Measurements from ENCODE around the gene RUNX2. TPM values are rescaled to one million over a fixed set of nuclear protein-coding genes. Genes with fewer than 3 reads are reported as not detected.
"Not testable (repeated sequence)": the region's sequence is repeated elsewhere in the genome, so short reads cannot be mapped to it uniquely, and the experiment has no call there.

Gene RUNX2
- total and polyA plus RNA-seq, 9 of the 15 experiments (the other 6 are each of a cell fraction or from before 2014, with no cell fraction given): 0.29 to 1.00 (median 0.43) TPM

DNA sequence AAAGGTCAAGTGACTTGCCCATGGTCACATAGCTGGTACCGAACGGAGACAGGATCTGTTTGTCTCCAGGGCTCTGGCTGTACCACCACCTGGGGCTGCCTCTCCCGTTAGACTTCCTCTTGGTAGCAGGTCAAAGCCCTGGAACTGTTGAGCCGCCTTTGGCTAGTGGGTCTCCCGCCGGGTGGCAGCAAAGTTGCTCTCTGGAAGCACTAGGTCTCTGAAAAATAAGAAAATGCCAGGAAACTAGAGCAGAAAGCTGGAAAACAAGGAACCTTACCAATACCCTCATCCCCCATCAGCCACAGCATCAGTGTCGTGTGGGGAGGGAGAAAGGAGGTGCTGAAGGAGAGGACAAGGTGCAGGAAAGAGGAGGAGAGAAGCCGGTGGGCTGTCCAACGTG, 340.6 kb downstream of the RUNX2 start (continued):
- TF ChIP-seq, protein P1, sequence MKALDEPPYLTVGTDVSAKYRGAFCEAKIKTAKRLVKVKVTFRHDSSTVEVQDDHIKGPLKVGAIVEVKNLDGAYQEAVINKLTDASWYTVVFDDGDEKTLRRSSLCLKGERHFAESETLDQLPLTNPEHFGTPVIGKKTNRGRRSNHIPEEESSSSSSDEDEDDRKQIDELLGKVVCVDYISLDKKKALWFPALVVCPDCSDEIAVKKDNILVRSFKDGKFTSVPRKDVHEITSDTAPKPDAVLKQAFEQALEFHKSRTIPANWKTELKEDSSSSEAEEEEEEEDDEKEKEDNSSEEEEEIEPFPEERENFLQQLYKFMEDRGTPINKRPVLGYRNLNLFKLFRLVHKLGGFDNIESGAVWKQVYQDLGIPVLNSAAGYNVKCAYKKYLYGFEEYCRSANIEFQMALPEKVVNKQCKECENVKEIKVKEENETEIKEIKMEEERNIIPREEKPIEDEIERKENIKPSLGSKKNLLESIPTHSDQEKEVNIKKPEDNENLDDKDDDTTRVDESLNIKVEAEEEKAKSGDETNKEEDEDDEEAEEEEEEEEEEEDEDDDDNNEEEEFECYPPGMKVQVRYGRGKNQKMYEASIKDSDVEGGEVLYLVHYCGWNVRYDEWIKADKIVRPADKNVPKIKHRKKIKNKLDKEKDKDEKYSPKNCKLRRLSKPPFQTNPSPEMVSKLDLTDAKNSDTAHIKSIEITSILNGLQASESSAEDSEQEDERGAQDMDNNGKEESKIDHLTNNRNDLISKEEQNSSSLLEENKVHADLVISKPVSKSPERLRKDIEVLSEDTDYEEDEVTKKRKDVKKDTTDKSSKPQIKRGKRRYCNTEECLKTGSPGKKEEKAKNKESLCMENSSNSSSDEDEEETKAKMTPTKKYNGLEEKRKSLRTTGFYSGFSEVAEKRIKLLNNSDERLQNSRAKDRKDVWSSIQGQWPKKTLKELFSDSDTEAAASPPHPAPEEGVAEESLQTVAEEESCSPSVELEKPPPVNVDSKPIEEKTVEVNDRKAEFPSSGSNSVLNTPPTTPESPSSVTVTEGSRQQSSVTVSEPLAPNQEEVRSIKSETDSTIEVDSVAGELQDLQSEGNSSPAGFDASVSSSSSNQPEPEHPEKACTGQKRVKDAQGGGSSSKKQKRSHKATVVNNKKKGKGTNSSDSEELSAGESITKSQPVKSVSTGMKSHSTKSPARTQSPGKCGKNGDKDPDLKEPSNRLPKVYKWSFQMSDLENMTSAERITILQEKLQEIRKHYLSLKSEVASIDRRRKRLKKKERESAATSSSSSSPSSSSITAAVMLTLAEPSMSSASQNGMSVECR (CRISPR knock-in tag; IDR thresholded peaks at IDR 0.05): no peak
- TF ChIP-seq ZNF696 (CRISPR knock-in tag; conservative IDR thresholded peaks at IDR 0.05): no peak

DNA sequence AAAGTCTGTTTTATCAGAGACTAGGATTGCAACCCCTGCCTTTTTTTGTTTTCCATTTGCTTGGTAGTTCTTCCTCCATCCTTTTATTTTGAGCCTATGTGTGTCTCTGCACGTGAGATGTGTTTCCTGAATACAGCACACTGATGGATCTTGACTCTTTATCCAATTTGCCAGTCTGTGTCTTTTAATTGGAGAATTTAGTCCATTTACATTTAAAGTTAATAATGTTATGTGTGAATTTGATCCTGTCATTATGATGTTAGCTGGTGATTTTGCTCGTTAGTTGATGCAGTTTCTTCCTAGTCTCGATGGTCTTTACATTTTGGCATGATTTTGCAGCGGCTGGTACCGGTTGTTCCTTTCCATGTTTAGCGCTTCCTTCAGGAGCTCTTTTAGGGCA, 345.0 kb downstream of the RUNX2 start:
- H4K20me1 ChIP-seq (replicated peaks; ENCODE audit: control insufficient read depth, insufficient read depth, low read length); H3K79me2 ChIP-seq (ENCODE audit: control insufficient read depth, insufficient read depth, low read length); H3K4me2 ChIP-seq (ENCODE audit: insufficient read depth, low read length); H3K9ac ChIP-seq (ENCODE audit: insufficient read depth in 1 of 2, low read depth in 2 of 2, low read length in 2 of 2); FAIRE-seq; H3K9me3 ChIP-seq (replicated peaks; ENCODE audit: control insufficient read depth, insufficient read depth, low read depth, low read length); ATAC-seq; H3K4me1 ChIP-seq (replicated peaks in 1 of 2; ENCODE audit: control insufficient read depth in 2 of 2, insufficient read depth in 2 of 2, low read length in 2 of 2); CTCF ChIA-PET (ENCODE audit: low intra/inter-chr PET ratio); POLR2A ChIA-PET; H3K36me3 ChIP-seq (ENCODE audit: control insufficient read depth, insufficient read depth, low read length); H2AFZ ChIP-seq (ENCODE audit: low read depth, low read length); in situ Hi-C loops (cut with MboI); intact Hi-C loops (cut with micrococcal nuclease); H3K27ac ChIP-seq (ENCODE audit: extremely low read depth, low read depth, low read length); DNase-seq (ENCODE audit: extremely low read depth in 1 of 4, low spot score in 3 of 4); H3K4me3 ChIP-seq; H3K9me1 ChIP-seq (ENCODE audit: control insufficient read depth, insufficient read depth, low read length); BruUV-seq (replicated peaks): not testable (repeated sequence)
- peaks cover 8 to 27% of the 10 kb centered on the region in 2 experiments; a peak in 4 of 5 replicates for H3K27me3 ChIP-seq (ENCODE audit: control insufficient read depth in 2 of 2, insufficient read depth in 2 of 2, low read length in 2 of 2)
- TF ChIP-seq ZNF354B (CRISPR knock-in tag; IDR thresholded peaks at IDR 0.05) (0 out of 2 replicates have a peak, but pooled peaks have one; percentile 17), ZNF507 (tag; conservative IDR thresholded peaks at IDR 0.05) (peak; percentile 92)
- WGBS (ENCODE audit: insufficient coverage, low coverage, missing lambda C conversion rate): 17% methylated on average over 2 of the region's 6 CpGs

DNA sequence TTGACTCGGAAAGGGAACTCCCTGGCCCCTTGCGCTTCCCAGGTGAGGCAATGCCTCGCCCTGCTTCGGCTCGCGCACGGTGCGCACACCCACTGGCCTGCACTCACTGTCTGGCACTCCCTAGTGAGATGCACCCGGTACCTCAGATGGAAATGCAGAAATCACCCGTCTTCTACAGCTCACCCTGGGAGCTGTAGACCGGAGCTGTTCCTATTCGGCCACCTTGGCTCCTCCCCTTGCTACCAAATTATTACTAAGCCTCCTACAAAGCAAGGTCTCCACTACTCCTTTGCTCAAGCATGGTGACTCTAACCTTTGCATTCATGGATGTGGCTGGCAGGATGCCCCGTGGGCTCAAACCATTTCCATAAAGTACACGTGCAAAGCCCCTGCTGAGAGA, 347.0 kb downstream of the RUNX2 start:
- BruUV-seq (replicated peaks); H3K4me2 ChIP-seq (ENCODE audit: insufficient read depth, low read length); H3K4me1 ChIP-seq (replicated peaks in 1 of 2; ENCODE audit: control insufficient read depth in 2 of 2, insufficient read depth in 2 of 2, low read length in 2 of 2); POLR2A ChIA-PET; DNase-seq (ENCODE audit: extremely low read depth in 1 of 4, low spot score in 3 of 4); H3K4me3 ChIP-seq; H3K9me3 ChIP-seq (replicated peaks; ENCODE audit: control insufficient read depth, insufficient read depth, low read depth, low read length); H3K27ac ChIP-seq (ENCODE audit: extremely low read depth, low read depth, low read length); H3K9ac ChIP-seq (ENCODE audit: insufficient read depth in 1 of 2, low read depth in 2 of 2, low read length in 2 of 2); intact Hi-C loops (cut with micrococcal nuclease); H3K9me1 ChIP-seq (ENCODE audit: control insufficient read depth, insufficient read depth, low read length); FAIRE-seq; ATAC-seq; H3K36me3 ChIP-seq (ENCODE audit: control insufficient read depth, insufficient read depth, low read length); in situ Hi-C loops (cut with MboI); CTCF ChIA-PET (ENCODE audit: low intra/inter-chr PET ratio); H3K79me2 ChIP-seq (ENCODE audit: control insufficient read depth, insufficient read depth, low read length); H4K20me1 ChIP-seq (replicated peaks; ENCODE audit: control insufficient read depth, insufficient read depth, low read length); H2AFZ ChIP-seq (ENCODE audit: low read depth, low read length): not testable (repeated sequence)
- 1% methylated on average over 9 of the region's 14 CpGs for WGBS (ENCODE audit: insufficient coverage, low coverage, missing lambda C conversion rate)
- peaks cover 8 to 24% of the 10 kb centered on the region in 2 experiments; a peak in 4 of 5 replicates for H3K27me3 ChIP-seq (ENCODE audit: control insufficient read depth in 2 of 2, insufficient read depth in 2 of 2, low read length in 2 of 2)

Data from K562 (cell line).